SK-N-SH (cell line): Measurements from ENCODE around the gene BTBD16.

ENCODE experiments used
- CTCF ChIP-seq: fragments of 200-600 bp; sonication (generic); IDR thresholded peaks from 2 replicates; pipeline ENCODE4 v1.6.1; 2017; ENCODE audit warnings: antibody characterized with exemption, mild to moderate bottlenecking, moderate library complexity
- EP300 ChIP-seq, 2 experiments: IDR thresholded peaks; 2 replicates each; pipeline versions ENCODE4 v1.4.0 to v1.6.1; 2012; ENCODE audit warnings: borderline replicate concordance in 1 of 2, low read depth in 1 of 2, low read length in 1 of 2
- EZH2phosphoT487 ChIP-seq: fragments of 200-600 bp; sonication (generic); IDR thresholded peaks from 2 replicates; pipeline ENCODE4 v1.6.1; 2017; ENCODE audit warnings: low read depth, mixed run types, mild to moderate bottlenecking, antibody characterized with exemption, moderate library complexity, borderline replicate concordance
- FOXJ3 ChIP-seq: sonication (generic); formaldehyde crosslinking; IDR thresholded peaks from 2 replicates; pipeline ENCODE4 v1.5.1; 2020; ENCODE audit warnings: mild to moderate bottlenecking, missing genetic modification reagents
- GATA2 ChIP-seq: sonication (generic); formaldehyde crosslinking; IDR thresholded peaks from 2 replicates; pipeline ENCODE4 v1.5.0; 2020; ENCODE audit warnings: mild to moderate bottlenecking, missing genetic modification reagents
- POLR2AphosphoS5 ChIP-seq: IDR thresholded peaks from 2 replicates; pipeline ENCODE4 v1.6.1; 2012; ENCODE audit warnings: low read depth, low read length
- RCOR1 ChIP-seq: fragments of 150-350 bp; IDR thresholded peaks from 2 replicates; pipeline ENCODE4 v1.6.1; 2017; ENCODE audit warnings: antibody characterized with exemption, low read length
- TAF1 ChIP-seq: IDR thresholded peaks from 2 replicates; pipeline ENCODE4 v1.6.1; 2012; ENCODE audit warnings: low read depth, mild to moderate bottlenecking, low read length, moderate library complexity, borderline replicate concordance
- USF2 ChIP-seq: fragments of 150-350 bp; IDR thresholded peaks from 2 replicates; pipeline ENCODE4 v1.6.1; 2017; ENCODE audit warnings: antibody characterized with exemption, low read length, low read depth, borderline replicate concordance
- TF ChIP-seq, protein P1 (sequence below): IDR thresholded peaks from 2 replicates; pipeline ENCODE4 v1.6.1; 2012; ENCODE audit warnings: mild to moderate bottlenecking, low read depth, low read length, moderate library complexity

DNA sequence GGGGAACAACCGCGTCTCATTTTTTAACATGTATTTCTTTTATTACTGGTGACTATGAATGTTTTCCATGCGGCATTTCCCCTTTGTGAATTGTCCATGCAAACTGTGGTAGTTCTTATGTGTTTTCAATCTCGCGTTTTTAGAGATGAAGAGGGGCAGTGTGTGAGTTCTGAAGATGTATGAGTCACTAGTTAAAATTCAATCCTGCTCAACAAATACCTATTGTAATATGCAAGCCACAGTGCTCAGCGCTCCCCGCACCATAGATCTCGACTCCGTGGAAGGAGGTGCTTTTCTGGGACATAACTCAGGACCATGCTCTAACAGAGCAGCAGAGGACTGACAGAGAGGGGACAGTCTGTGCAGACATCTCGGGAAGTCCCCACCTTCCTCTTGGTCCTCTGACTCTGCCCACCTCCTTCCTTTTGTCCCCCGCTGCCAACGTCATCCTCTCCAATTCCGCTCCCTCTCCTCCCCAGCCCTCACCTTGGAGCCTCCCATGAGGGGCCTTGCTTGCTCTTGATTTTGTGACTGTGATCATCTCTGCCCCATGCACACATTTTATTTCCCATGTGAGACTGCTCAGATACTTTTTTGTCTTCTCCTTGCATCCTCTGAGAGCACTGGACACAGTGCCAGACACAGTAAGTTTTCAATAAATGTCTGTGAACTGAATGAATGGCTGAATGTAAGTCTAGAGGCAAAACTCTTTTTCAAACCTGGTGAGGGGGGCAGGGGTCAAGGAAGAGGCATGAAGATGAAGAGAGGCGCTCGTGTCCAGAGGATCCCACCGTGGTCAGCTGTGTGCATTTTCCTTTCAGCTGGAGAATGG is 60.7 kb downstream of the BTBD16 start:
- TF ChIP-seq USF2, result no peak
- TF ChIP-seq TAF1, result no peak
- TF ChIP-seq EP300 (IDR thresholded peaks at IDR 0.05; ENCODE audit: borderline replicate concordance in 1 of 2, low read depth in 1 of 2, low read length in 1 of 2), result no peak
- TF ChIP-seq CTCF, result no peak
- no peak for TF ChIP-seq RCOR1
- TF ChIP-seq, protein P1, sequence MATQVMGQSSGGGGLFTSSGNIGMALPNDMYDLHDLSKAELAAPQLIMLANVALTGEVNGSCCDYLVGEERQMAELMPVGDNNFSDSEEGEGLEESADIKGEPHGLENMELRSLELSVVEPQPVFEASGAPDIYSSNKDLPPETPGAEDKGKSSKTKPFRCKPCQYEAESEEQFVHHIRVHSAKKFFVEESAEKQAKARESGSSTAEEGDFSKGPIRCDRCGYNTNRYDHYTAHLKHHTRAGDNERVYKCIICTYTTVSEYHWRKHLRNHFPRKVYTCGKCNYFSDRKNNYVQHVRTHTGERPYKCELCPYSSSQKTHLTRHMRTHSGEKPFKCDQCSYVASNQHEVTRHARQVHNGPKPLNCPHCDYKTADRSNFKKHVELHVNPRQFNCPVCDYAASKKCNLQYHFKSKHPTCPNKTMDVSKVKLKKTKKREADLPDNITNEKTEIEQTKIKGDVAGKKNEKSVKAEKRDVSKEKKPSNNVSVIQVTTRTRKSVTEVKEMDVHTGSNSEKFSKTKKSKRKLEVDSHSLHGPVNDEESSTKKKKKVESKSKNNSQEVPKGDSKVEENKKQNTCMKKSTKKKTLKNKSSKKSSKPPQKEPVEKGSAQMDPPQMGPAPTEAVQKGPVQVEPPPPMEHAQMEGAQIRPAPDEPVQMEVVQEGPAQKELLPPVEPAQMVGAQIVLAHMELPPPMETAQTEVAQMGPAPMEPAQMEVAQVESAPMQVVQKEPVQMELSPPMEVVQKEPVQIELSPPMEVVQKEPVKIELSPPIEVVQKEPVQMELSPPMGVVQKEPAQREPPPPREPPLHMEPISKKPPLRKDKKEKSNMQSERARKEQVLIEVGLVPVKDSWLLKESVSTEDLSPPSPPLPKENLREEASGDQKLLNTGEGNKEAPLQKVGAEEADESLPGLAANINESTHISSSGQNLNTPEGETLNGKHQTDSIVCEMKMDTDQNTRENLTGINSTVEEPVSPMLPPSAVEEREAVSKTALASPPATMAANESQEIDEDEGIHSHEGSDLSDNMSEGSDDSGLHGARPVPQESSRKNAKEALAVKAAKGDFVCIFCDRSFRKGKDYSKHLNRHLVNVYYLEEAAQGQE, result no peak
- no peak for TF ChIP-seq GATA2 (CRISPR knock-in tag)
- TF ChIP-seq EZH2phosphoT487, result no peak
- no peak for TF ChIP-seq POLR2AphosphoS5
- no peak for TF ChIP-seq FOXJ3 (CRISPR knock-in tag)
